Subcutaneous adipose tissue (tissue), 4 donors: ENCODE data around the gene PARD3. TPM values are rescaled to one million over a fixed set of nuclear protein-coding genes. Genes with fewer than 3 reads are reported as not detected.

ENCODE experiments used
- total RNA-seq, 4 donors: library from RNA; depleted of rRNA; stranded (reverse); fragments of >200 nt; gene quantifications; one replicate each; pipeline ENCODE4 v1.1.0, GENCODE V29; 2016
- TF ChIP-seq, protein P1 (sequence below): fragments of 450-650 bp; IDR thresholded peaks from one replicate; pipeline ENCODE4 v1.5.1; 2016; ENCODE audit warnings: low read depth, mild to moderate bottlenecking, control low read depth, antibody characterized with exemption, moderate library complexity

The PARD3 gene
- total RNA-seq, 4 donors from 2014 or later, result 39.4 to 70.3 (median 45.0) TPM

DNA sequence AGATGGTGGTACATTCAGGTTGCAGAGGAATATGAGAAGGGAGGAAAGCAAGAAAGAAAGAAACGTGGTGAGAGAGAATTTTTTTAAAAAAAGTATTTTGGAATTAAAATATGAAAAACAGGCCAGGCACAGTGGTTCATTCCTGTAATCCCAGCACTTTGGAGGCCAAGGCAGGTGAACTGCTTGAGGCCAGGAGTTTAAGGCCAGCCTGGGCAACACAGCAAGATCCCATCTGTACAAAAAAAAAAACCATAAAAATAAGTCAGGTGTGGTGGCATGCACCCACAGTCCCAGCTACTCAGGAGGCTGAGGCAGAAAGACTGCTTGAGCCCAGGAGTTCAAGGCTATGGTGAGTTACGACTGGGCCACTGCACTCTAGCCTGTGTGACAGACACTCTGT is 112.1 kb downstream of the PARD3 start:
- TF ChIP-seq, protein P1, sequence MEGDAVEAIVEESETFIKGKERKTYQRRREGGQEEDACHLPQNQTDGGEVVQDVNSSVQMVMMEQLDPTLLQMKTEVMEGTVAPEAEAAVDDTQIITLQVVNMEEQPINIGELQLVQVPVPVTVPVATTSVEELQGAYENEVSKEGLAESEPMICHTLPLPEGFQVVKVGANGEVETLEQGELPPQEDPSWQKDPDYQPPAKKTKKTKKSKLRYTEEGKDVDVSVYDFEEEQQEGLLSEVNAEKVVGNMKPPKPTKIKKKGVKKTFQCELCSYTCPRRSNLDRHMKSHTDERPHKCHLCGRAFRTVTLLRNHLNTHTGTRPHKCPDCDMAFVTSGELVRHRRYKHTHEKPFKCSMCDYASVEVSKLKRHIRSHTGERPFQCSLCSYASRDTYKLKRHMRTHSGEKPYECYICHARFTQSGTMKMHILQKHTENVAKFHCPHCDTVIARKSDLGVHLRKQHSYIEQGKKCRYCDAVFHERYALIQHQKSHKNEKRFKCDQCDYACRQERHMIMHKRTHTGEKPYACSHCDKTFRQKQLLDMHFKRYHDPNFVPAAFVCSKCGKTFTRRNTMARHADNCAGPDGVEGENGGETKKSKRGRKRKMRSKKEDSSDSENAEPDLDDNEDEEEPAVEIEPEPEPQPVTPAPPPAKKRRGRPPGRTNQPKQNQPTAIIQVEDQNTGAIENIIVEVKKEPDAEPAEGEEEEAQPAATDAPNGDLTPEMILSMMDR, result no peak

DNA sequence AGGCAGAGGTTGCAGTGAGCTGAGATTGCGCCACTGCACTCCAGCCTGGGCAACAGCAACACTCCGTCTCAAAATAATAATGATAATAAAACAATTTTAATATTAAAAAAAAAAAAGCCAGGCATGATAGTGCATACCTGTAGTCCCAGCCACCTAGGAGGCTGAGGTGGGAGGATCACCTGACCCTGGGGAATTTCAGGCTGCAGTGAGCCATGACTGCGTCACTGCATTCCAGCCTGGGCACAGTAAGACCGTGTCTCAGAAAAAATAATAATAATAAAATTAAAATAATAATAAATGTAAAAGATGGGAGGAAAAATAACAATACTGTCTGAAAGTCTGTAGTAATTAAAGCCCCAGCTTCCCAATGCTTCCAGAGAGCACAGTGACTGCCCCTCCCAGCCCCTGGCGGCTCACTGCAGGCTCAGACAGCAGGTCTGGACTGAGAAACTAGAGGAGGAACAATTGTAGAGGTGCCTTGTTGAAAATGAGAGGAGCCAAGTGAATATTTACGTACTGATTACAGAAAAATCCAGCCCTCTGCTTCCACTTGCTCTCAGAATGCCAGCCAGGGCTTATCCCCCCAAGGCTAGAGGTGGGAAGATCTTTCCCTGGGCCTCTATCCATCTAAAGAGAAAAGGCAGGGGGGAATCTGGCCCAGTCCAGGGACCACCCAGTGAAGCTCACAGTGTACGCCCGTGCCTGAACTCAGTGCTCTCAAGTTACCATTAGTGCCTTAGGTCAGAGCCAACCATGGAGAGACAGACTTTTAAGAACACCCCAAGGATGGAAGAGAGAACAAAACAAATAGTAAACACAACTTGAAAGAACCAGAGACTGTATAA is 112.8 kb downstream of the PARD3 start:
- TF ChIP-seq, protein P1, result no peak

DNA sequence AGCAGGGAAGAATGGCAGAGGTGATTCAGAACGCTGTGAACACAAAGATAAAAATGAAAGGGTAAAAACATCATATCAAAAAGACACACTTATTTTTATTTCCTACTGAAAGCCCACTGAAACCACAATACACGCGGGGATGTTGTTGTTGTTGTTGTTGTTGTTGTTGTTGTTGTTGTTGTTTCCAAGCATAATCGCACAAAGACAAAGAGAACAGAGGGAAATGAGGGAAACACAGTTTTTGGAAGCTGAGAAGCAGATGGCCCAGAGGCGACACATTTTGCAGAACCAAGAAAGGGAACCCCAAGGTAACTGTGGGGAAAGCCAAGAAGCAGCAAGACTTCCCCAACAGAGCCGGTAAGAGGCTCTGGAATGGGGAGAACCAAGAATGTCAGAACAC is 113.9 kb downstream of the PARD3 start:
- TF ChIP-seq, protein P1, result no peak

DNA sequence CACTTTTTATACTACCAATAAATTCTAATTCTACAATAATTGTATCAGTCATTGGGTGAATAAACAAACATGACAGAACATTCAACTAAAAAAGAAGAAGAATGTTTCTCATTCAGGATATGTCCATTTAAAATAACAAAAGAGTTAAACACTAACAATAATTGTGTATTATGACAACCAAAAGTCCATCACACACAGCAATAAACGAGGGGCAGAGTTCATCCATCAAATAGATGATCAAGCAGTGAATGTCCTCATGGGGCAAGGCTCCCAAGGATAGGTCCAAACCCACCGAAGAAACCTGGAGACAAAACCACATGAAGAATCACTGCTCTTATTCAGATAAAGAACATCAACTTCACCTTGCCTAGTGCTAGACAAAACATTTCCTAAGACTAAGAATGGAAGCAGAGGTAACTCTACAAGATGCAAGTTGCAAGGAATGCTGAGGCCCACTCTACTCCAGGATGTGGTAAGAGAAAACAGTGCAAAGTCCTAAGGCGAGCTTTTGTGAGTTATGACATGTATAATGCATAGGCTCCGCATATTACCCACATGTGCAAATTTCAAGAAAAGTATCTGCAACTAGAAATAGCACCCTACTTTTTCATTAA is 115.1 kb downstream of the PARD3 start:
- TF ChIP-seq, protein P1, result no peak

DNA sequence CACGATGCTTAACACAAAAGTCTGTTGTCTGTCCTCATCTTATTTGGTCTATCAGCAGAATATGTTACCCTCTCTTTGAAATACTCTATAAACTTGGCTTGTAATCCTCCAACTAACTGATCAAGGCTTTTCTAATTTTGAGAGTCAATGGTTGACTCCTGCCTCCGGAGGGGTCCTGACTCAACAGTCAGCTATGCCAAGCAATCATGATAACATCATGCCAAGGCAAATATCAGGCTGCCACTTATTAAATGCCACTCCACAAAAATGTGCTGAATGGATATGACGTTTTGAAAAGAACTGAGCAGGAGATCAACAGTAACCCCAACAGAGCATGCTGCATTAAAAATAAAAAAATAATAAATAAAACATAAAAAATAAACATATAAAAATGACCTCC is 116.1 kb downstream of the PARD3 start:
- TF ChIP-seq, protein P1, result no peak

DNA sequence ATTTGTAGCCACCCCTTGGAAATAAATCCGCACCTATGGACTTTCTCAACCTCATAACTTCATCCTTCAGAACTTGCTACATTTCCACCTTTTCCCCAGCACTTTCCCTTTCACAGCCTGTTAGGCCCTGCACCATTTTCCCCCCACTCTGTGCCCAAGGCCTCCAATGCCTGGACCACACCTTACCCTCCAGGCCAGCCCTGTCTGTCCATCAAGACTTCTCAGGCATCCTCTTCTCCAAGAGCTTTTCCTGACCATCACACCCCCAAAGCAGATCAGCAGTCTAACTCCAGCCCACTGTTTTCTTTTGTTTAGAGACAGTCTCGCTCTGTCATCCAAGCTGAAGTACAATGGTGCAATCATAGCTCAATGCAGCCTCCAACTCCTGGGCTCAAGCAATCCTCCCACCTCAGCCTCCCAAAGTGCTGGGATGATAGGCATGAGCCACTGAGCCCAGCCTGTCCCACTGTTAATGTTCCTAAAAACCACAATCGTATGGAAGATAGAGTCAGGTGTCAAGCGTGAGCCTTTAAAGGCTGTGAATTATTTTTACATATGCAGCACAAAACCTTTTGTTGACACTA is 116.8 kb downstream of the PARD3 start:
- TF ChIP-seq, protein P1, result no peak
